Measurements from ENCODE around the gene KCNK1.

- no peak for TF ChIP-seq CTCF (CRISPR knock-in tag; IDR thresholded peaks at IDR 0.05)
- no peak for TF ChIP-seq ZNF263 (CRISPR knock-in tag; IDR thresholded peaks at IDR 0.05)
- no peak for TF ChIP-seq ZFP36 (IDR thresholded peaks at IDR 0.05; ENCODE audit: borderline replicate concordance, low read depth, low read length, partially characterized antibody)
- TF ChIP-seq JUNB (CRISPR knock-in tag; IDR thresholded peaks at IDR 0.05; ENCODE audit: borderline replicate concordance), result no peak
- TF ChIP-seq SP1 (IDR thresholded peaks at IDR 0.05), result no peak
- TF ChIP-seq SP1 (CRISPR knock-in tag; IDR thresholded peaks at IDR 0.05), result no peak
- TF ChIP-seq GATAD2A (CRISPR knock-in tag; IDR thresholded peaks at IDR 0.05), result no peak
- no peak for TF ChIP-seq KIAA2018 (CRISPR knock-in tag; IDR thresholded peaks at IDR 0.05; ENCODE audit: borderline replicate concordance)
- no peak for TF ChIP-seq ARID2 (CRISPR knock-in tag; IDR thresholded peaks at IDR 0.05; ENCODE audit: borderline replicate concordance)
Observed at GRCh38 chr1:233664804-233665574, 51.1 kb downstream of the KCNK1 start.
